GM21515 (cell line): ENCODE measurements around the gene UBL7.
A peak's percentile ranks its signal among the peaks of the same experiment; 100 is the strongest.

ENCODE experiments used
- ATAC-seq: cut with Tn5 transposase; IDR thresholded peaks from one replicate; pipeline ENCODE4 v1.9.1; 2021; ENCODE audit not compliant: unreplicated experiment

Gene UBL7

DNA sequence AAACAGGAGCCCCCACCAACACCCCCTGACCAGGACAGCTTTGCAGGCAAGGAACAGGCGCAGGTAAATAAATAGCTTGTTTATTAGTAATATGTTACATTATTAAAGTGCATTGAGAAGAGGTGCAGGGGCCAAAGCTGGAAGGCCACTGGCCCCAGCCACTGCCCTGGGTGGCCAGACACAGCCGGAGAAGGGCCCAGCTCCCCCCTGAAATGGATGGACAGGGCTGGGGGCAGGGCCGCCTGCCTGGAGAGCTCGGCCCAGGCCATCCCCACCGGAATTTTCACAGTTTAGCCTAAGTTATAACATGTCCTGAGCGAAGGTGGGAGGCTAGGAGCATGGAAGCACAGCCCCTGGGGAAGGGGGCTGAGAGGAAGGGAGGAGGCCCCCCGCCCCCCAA is 51.7 kb downstream of the UBL7 start:
- no peak for ATAC-seq

DNA sequence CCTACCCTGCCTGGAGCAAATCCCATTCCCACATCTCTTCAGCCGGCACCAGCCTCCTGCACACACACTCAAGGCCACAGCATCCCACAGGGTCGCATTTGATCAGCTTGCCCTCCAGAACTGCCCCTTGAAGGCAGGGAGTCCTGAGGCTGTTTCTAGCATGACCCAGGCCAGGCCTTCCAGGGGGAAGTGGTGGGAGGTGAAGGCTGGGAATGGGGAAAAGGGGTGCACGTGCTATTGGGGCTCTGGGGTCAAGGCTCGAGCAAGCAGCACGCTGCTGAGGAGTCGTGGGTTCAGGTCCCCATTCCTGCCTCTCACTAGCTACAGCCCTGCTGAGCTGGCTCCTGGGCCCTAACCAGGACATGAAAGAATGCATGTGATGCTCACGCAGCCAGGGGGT is 52.1 kb downstream of the UBL7 start:
- no peak for ATAC-seq

DNA sequence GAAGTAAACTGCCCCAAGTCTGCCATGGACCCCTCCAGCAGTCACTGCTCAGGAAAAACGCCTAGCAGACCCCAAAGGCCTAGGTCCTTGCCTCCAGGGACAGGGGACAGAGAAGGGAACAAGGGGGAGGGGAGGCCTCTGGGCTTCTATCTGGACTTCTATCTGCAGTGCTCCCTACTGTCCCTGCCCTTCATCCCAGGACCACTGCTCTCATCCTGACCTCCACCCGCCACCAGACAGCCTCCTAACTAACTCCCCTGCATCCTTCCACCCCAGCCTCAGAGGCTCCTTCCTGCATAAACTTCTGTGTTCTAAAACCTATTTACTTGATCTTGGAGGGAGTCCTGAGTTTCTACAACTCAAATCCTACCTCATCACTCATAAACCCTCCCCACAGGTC is 52.6 kb downstream of the UBL7 start:
- no peak for ATAC-seq

DNA sequence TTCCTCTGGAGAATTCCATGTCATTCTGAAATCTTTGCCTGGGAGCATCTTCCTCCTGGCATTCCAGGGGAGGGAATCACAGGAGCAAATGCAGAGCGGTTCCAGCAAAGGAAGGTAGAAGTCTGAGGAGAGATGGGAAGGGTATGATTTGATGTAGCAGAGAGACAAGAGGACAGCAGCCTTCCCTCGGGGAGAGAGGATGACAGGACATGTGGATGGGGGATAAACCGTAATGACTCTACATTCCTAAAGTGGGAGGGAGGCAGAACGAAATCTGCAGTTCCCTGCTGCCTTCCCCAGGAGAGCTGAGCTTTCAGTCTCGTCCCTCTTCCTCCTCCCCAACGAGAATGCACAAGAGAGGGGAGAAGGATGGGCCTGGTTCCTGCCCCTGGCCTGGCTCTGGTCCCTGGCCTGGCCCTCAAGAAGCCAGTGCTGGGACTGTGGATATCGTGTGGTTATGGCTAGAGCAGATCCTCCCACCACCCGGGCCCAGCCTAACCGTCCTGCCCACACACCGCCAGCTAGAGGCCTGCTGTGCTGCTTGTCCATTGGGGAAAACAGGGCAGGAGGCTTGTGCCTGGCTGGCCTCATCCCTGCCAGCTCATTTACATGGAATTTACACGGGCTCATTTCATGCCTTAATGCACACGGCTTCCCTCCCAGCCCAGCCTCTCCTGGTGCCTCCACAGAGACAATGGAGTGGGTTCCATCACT is 53.8 kb downstream of the UBL7 start:
- ATAC-seq: no peak

DNA sequence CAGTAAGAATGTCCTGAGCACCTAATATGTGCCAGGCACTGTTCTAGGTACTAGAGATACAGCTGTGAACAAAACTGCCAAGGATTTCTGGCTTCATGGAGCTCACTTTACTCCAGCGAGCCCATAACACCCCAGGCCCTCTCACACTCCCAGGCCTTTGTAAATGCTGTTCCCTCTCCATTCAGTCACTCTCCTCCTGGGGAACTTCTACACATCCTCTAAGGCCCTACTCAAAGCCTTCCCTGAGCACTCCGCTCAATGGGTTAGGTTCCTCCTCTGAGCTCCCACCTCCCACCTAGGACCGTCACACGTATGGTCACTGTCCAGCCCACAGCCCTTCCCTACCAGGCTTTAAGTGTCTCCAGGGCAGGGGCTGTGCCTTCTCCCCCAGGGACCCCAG is 54.4 kb downstream of the UBL7 start:
- ATAC-seq: no peak

DNA sequence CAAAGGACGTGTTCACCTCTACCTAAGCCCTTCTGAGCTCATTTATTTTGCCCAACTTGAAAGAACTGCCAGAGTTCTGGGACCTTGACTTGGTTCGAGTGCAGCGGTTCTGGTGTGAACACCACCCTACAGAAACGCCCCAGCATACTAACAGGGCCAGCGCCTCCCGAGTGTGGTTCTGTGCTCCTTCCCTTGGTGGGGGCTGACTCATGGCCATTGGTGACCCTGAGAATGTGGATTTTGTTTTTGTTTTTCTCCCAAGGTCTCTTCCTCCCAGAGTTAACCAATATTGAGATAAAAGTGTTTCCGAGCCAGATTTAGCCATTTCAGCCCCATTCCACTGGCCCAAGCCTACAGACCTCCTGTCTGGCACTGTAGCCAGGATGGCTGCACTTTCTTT is 55.1 kb downstream of the UBL7 start:
- ATAC-seq: no peak

DNA sequence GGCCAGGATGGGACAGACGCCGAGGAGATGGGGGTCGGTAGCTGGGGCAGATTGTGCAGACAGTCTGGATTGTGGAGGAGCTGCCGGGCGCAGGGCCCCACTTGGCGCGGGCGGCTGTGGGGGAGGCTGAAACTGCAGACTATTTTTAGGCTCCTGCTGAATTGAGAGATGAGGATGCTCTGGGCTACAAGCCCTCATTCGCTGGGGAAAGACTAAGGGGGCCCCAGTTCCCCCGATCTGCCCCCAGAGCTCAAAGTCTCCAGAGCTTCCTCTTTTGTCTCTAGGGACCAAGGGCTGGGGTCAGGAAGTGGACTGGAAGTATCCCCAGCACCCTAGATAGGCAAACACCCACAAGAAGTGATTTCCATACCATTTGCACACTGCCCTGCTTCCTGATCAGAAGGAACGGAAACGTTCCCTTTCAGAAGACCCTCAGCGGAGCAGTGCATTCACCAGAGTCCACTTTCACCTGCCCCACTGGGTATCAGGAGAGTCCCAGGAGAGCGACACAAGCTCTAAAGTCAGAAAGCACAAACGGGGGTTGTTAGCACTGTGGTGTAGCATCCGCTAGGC is 56.9 kb downstream of the UBL7 start:
- no peak for ATAC-seq

DNA sequence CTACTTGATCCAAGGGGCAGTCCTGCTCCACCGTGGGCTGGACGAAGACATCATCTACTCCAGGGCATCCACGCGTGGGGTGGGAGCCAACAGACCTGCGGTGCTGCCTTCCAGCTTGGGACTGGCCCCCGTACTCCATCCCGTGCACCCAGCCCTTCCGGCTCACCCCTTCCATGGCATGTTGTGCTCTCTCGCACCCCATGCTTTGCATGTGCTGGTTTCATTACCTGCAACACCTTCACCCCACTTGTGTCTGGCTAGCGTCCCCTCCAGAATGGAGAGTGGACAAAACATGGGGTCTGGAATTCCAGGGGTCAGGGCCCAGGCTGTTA is 57.4 kb downstream of the UBL7 start:
- ATAC-seq: no peak

DNA sequence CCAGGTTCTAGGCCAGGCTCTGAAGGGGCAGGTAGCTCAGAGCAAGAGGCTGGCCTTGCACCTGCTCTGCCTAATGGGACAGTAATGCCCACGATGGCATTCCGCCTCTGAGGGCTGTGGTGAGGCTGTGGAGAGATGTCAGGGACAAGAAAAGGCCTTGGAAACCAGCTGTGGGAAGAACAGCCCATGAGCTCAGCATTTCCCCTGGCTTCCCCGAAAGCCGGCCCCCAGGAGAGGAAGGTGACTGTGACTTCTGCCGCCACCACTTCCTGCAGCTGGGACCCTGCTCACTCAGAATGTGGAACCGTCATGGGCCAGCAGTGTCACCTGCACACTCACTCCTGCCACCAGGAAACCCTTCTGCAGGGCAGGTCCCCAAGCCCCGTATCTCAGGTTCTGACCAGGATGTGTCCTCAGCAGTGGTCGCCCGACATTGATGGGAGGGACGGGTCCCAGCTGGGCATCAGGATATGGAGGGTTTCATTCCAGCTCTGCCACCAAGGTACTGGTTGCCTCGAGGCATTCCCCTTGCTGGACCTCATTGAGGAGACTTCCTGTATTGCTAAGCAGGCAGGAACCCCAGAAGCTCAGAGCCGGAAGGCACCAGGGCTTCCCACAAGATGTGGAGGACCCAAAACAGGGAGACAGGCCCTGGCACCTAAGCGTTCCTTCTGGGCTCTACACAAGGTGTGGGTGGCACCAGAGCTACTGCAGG is 57.9 kb downstream of the UBL7 start:
- peak; percentile 35 for ATAC-seq

- ATAC-seq: no peak
These were observed 58.6 kb downstream of the UBL7 start for GRCh38 chr15:74402337-74402841.

- ATAC-seq: no peak
These were observed 59.8 kb downstream of the UBL7 start for GRCh38 chr15:74400915-74401757.

DNA sequence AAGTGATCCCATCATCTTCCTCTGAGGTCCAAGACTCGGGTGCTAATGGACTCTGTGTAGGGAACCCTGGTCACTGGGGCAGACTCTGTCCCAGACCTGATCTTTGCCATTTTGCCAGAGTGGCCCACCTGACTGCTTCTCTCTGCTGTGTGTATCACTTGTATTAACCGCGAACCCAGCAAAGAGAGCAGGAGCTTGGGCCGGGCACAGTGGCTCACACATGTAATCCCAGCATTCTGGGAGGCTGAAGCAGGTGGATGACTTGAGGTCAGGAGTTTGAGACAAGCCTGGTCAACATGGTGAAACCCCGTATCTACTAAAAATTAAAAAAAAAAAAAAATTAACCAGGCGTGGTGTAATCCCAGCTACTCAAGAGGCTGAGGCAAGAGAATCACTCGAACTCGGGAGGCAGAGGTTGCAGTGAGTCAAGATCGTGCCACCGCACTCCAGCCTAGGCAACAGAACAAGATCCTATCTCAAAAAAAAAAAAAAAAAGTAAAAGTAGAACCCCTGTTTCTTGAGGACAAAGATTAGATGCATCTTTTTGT is 60.6 kb downstream of the UBL7 start:
- ATAC-seq: no peak

DNA sequence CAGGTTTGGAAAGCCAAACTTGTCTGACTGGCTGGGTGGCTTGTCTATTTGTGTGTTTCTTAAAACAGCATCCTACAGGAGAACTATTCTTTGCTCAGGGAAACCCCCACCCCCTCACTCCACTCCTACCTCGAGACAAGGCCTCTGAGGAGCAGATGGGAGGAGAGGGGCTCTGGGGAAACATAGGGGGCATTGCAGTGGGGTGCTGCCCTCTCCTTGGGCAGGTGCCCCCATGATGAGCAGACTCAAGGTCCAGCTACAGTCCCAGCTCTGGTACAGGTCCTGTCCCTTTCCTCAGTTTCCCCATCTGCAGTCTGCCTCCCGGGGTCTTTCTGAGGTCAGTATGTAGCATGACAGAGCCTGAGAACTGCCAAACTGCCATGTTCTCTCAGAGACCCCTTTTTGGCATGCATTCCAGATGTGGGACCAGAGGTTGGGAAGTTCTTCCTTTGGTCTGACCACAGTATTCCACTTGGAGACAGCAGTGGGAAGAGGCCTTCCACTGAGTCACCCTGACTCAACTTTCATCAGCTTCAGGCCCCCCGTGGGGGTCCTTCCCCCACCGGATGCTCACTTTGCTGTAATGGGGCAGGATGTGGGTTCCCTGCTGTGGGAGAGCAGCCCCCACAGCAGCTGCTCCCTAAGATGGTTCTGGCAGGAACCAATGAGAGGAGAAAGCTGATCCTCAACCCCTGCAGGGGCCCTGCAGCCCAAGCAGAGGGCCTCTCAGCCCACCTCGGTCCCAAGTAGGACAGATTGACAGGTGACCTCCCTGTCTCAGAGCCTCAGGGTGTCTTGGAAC is 61.2 kb downstream of the UBL7 start:
- no peak for ATAC-seq

GRCh38 chr15:74399100-74399499 is 61.9 kb downstream of the UBL7 start:
- no peak for ATAC-seq

DNA sequence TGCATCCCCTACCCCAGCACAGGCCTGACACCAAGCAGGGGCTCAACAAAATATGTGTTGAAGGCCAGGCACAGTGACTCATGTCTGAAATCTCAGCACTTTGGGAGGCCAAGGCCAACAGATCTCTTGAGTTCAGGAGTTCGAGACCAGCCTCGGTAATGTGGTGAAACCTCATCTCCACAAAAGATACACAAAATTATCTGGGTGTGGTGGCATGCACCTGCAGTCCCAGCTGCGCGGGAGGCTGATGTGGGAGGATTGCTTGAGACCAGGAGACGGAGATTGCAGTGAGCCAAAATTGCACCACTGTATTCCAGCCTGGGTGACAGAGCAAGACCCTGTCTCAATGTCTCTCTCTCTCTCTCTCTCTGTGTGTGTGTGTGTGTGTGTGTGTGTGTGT is 62.8 kb downstream of the UBL7 start:
- no peak for ATAC-seq

- no peak for ATAC-seq
These were observed 63.5 kb downstream of the UBL7 start for GRCh38 chr15:74397239-74398068.

- ATAC-seq: peak; percentile 36
These were observed 64.3 kb downstream of the UBL7 start for GRCh38 chr15:74396445-74397238.

DNA sequence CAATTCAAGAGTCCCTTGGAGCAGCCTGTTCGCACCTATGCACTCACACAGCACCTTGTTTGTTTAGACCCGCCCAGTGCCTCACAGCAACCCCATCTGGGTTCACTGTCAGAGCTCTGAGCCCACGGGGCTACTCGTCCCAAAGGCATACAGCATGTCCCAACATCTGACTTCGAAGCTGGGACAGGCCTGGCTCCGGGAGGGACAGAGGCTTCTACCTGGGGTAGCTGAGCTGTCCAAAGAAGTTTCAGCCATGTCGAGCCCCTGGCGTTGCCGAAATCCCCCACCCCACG is 64.9 kb downstream of the UBL7 start:
- no peak for ATAC-seq
